Activated T-cell treated with anti-CD3 and anti-CD28 coated beads, Interleukin-2, amount 50 U/mL, for 1 hour (primary cell): ENCODE results near the gene CPTP.

ENCODE experiments used
- DNase-seq: peaks from one replicate; pipeline ENCODE4 v3.0.0-alpha.2; 2020

The CPTP gene

GRCh38 chr1:1324524-1325287 is at the start of gene CPTP, which contains the start of gene INTS11:
Gene CPTP (plus strand): TSS chr1:1324802. CDS start chr1:1326911, 2,109 bp downstream.
Gene INTS11 (minus strand): TSS chr1:1324660. CDS start chr1:1324608, 52 bp downstream.
- peak; percentile 95 for DNase-seq

- no peak for DNase-seq
Measured at GRCh38 chr1:1274931-1275431, 49.6 kb upstream of the CPTP start.

- no peak for DNase-seq
Measured at GRCh38 chr1:1275836-1276235, 48.8 kb upstream of the CPTP start.

- DNase-seq, result no peak
Measured at GRCh38 chr1:1278620-1279019, 46.0 kb upstream of the CPTP start.

- DNase-seq, result no peak
Measured at GRCh38 chr1:1279028-1279427, 45.6 kb upstream of the CPTP start.

- no peak for DNase-seq
Measured at GRCh38 chr1:1280782-1281481, 43.7 kb upstream of the CPTP start.

GRCh38 chr1:1281533-1282321 is 42.9 kb upstream of the CPTP start:
- DNase-seq, result no peak

GRCh38 chr1:1282998-1283397 is 41.6 kb upstream of the CPTP start:
- DNase-seq, result no peak

- DNase-seq, result no peak
Measured at GRCh38 chr1:1283821-1284220, 40.8 kb upstream of the CPTP start.

- DNase-seq, result no peak
Measured at GRCh38 chr1:1284221-1285101, 40.1 kb upstream of the CPTP start.

- no peak for DNase-seq
Measured at GRCh38 chr1:1285102-1285571, 39.5 kb upstream of the CPTP start.

GRCh38 chr1:1285611-1286311 is 38.8 kb upstream of the CPTP start:
- DNase-seq, result no peak

- DNase-seq, result no peak
Measured at GRCh38 chr1:1286313-1287261, 38.0 kb upstream of the CPTP start.

GRCh38 chr1:1287288-1288110 is 37.1 kb upstream of the CPTP start:
- DNase-seq, result no peak

- peak; percentile 60 for DNase-seq
Measured at GRCh38 chr1:1290238-1290731, 34.3 kb upstream of the CPTP start.

GRCh38 chr1:1291023-1291528 is 33.5 kb upstream of the CPTP start:
- DNase-seq, result no peak

GRCh38 chr1:1291548-1292441 is 32.8 kb upstream of the CPTP start:
- peak; percentile 69 for DNase-seq

GRCh38 chr1:1292442-1292779 is 32.2 kb upstream of the CPTP start:
- DNase-seq, result no peak
